ENCODE results near the gene MAP4K1.
A peak's percentile ranks its signal among the peaks of the same experiment; 100 is the strongest.

MAP4K1 gene

DNA sequence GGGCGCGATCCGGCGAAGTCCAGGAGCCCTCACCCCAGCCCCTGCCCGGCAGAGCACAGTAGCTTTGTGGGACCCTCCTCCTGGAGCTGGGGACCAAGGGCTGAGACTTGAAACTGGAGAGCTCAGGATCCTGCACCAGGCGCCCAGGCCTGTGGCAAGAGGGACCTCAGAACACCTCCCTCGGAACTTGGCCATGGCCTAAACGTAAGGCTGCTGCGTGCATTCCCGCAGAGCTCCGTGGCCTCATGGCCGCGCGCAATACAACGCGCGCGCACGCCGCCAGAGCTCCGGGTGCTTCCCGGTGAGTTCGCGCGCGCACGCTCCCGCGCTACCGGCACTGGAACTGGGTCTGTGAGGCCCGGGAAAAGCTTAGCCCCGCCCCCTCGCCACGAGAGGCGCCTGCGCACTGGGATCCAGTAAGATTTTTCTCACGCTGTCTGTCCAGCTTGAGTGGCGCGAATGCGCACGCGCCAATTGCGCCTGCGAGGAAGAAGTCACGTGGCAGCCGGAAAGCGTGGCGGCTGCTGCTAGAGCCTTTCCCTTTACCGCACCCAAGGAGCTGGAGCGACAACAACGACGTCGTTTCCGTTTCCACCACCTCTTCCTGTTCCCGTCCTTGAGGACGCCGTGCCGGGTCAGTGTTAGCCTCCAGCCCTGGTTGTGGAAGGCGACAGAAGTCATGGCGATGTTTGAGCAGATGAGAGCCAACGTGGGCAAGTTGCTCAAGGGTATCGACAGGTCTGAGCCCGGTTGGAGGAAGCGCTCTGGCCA is 1.0 kb upstream of the MAP4K1 start, which contains the start of gene EIF3K (continued):
- TF ChIP-seq, protein P1, sequence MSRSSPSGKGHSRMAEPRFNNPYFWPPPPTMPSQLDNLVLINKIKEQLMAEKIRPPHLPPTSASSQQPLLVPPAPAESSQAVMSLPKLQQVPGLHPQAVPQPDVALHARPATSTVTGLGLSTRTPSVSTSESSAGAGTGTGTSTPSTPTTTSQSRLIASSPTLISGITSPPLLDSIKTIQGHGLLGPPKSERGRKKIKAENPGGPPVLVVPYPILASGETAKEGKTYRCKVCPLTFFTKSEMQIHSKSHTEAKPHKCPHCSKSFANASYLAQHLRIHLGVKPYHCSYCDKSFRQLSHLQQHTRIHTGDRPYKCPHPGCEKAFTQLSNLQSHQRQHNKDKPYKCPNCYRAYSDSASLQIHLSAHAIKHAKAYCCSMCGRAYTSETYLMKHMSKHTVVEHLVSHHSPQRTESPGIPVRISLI (tag by site-specific recombination; IDR thresholded peaks at IDR 0.05): no peak
- TF ChIP-seq ZNF341 (tag by site-specific recombination; IDR thresholded peaks at IDR 0.05; ENCODE audit: low read depth) (no peak), ZNF623 (tag by site-specific recombination; IDR thresholded peaks at IDR 0.05) (no peak), ZNF654 (tag by site-specific recombination; IDR thresholded peaks at IDR 0.05; ENCODE audit: low read depth) (no peak), ZNF394 (tag by site-specific recombination; IDR thresholded peaks at IDR 0.05; ENCODE audit: borderline replicate concordance) (no peak; the same call in 1 of the 2 replicates), ZNF596 (tag by site-specific recombination; IDR thresholded peaks at IDR 0.05) (no peak), ZNF146 (tag by site-specific recombination; IDR thresholded peaks at IDR 0.05) (no peak), ZNF529 (tag by site-specific recombination; IDR thresholded peaks at IDR 0.05; ENCODE audit: insufficient replicate concordance) (no peak), ZNF561 (tag by site-specific recombination; IDR thresholded peaks at IDR 0.05; ENCODE audit: borderline replicate concordance) (peak; percentile 89; the same call in 1 of the 2 replicates), ZNF121 (tag by site-specific recombination; IDR thresholded peaks at IDR 0.05) (no peak), ZNF19 (tag by site-specific recombination; IDR thresholded peaks at IDR 0.05; ENCODE audit: low read depth) (no peak), ZFHX2 (tag by site-specific recombination; conservative IDR thresholded peaks at IDR 0.05) (no peak), ZFP37 (tag by site-specific recombination; IDR thresholded peaks at IDR 0.05) (0 out of 2 replicates have a peak, but pooled peaks have one; percentile 31), ZNF138 (tag by site-specific recombination; IDR thresholded peaks at IDR 0.05; ENCODE audit: borderline replicate concordance) (no peak), ZNF621 (tag by site-specific recombination; IDR thresholded peaks at IDR 0.05) (no peak), ZNF501 (tag by site-specific recombination; IDR thresholded peaks at IDR 0.05) (no peak; the same call in none of the 2 replicates), YY1 (tag by site-specific recombination; IDR thresholded peaks at IDR 0.05) (peak; percentile 46; the same call in 1 of the 2 replicates), ZIC2 (tag by site-specific recombination; IDR thresholded peaks at IDR 0.05) (peak; percentile 27; the same call in 1 of the 2 replicates)
- TF ChIP-seq, protein P2, sequence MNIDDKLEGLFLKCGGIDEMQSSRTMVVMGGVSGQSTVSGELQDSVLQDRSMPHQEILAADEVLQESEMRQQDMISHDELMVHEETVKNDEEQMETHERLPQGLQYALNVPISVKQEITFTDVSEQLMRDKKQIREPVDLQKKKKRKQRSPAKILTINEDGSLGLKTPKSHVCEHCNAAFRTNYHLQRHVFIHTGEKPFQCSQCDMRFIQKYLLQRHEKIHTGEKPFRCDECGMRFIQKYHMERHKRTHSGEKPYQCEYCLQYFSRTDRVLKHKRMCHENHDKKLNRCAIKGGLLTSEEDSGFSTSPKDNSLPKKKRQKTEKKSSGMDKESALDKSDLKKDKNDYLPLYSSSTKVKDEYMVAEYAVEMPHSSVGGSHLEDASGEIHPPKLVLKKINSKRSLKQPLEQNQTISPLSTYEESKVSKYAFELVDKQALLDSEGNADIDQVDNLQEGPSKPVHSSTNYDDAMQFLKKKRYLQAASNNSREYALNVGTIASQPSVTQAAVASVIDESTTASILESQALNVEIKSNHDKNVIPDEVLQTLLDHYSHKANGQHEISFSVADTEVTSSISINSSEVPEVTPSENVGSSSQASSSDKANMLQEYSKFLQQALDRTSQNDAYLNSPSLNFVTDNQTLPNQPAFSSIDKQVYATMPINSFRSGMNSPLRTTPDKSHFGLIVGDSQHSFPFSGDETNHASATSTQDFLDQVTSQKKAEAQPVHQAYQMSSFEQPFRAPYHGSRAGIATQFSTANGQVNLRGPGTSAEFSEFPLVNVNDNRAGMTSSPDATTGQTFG (tag by site-specific recombination; IDR thresholded peaks at IDR 0.05; ENCODE audit: borderline replicate concordance): no peak
- TF ChIP-seq, protein P3, sequence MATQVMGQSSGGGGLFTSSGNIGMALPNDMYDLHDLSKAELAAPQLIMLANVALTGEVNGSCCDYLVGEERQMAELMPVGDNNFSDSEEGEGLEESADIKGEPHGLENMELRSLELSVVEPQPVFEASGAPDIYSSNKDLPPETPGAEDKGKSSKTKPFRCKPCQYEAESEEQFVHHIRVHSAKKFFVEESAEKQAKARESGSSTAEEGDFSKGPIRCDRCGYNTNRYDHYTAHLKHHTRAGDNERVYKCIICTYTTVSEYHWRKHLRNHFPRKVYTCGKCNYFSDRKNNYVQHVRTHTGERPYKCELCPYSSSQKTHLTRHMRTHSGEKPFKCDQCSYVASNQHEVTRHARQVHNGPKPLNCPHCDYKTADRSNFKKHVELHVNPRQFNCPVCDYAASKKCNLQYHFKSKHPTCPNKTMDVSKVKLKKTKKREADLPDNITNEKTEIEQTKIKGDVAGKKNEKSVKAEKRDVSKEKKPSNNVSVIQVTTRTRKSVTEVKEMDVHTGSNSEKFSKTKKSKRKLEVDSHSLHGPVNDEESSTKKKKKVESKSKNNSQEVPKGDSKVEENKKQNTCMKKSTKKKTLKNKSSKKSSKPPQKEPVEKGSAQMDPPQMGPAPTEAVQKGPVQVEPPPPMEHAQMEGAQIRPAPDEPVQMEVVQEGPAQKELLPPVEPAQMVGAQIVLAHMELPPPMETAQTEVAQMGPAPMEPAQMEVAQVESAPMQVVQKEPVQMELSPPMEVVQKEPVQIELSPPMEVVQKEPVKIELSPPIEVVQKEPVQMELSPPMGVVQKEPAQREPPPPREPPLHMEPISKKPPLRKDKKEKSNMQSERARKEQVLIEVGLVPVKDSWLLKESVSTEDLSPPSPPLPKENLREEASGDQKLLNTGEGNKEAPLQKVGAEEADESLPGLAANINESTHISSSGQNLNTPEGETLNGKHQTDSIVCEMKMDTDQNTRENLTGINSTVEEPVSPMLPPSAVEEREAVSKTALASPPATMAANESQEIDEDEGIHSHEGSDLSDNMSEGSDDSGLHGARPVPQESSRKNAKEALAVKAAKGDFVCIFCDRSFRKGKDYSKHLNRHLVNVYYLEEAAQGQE (tag by site-specific recombination; IDR thresholded peaks at IDR 0.05): no peak
- TF ChIP-seq, protein P4, sequence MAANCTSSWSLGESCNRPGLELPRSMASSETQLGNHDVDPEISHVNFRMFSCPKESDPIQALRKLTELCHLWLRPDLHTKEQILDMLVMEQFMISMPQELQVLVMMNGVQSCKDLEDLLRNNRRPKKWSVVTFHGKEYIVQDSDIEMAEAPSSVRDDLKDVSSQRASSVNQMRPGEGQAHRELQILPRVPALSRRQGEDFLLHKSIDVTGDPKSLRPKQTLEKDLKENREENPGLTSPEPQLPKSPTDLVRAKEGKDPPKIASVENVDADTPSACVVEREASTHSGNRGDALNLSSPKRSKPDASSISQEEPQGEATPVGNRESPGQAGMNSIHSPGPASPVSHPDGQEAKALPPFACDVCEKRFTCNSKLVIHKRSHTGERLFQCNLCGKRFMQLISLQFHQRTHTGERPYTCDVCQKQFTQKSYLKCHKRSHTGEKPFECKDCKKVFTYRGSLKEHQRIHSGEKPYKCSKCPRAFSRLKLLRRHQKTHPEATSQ (tag by site-specific recombination; IDR thresholded peaks at IDR 0.05): peak; percentile 75; the same call in 1 of the 2 replicates
- TF ChIP-seq, protein P5, sequence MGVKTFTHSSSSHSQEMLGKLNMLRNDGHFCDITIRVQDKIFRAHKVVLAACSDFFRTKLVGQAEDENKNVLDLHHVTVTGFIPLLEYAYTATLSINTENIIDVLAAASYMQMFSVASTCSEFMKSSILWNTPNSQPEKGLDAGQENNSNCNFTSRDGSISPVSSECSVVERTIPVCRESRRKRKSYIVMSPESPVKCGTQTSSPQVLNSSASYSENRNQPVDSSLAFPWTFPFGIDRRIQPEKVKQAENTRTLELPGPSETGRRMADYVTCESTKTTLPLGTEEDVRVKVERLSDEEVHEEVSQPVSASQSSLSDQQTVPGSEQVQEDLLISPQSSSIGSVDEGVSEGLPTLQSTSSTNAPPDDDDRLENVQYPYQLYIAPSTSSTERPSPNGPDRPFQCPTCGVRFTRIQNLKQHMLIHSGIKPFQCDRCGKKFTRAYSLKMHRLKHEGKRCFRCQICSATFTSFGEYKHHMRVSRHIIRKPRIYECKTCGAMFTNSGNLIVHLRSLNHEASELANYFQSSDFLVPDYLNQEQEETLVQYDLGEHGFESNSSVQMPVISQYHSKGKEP (tag by site-specific recombination; IDR thresholded peaks at IDR 0.05): no peak
- TF ChIP-seq, protein P6, sequence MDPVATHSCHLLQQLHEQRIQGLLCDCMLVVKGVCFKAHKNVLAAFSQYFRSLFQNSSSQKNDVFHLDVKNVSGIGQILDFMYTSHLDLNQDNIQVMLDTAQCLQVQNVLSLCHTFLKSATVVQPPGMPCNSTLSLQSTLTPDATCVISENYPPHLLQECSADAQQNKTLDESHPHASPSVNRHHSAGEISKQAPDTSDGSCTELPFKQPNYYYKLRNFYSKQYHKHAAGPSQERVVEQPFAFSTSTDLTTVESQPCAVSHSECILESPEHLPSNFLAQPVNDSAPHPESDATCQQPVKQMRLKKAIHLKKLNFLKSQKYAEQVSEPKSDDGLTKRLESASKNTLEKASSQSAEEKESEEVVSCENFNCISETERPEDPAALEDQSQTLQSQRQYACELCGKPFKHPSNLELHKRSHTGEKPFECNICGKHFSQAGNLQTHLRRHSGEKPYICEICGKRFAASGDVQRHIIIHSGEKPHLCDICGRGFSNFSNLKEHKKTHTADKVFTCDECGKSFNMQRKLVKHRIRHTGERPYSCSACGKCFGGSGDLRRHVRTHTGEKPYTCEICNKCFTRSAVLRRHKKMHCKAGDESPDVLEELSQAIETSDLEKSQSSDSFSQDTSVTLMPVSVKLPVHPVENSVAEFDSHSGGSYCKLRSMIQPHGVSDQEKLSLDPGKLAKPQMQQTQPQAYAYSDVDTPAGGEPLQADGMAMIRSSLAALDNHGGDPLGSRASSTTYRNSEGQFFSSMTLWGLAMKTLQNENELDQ (tag by site-specific recombination; IDR thresholded peaks at IDR 0.05; ENCODE audit: low read depth): no peak
- TF ChIP-seq, protein P7, sequence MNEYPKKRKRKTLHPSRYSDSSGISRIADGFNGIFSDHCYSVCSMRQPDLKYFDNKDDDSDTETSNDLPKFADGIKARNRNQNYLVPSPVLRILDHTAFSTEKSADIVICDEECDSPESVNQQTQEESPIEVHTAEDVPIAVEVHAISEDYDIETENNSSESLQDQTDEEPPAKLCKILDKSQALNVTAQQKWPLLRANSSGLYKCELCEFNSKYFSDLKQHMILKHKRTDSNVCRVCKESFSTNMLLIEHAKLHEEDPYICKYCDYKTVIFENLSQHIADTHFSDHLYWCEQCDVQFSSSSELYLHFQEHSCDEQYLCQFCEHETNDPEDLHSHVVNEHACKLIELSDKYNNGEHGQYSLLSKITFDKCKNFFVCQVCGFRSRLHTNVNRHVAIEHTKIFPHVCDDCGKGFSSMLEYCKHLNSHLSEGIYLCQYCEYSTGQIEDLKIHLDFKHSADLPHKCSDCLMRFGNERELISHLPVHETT (tag by site-specific recombination; IDR thresholded peaks at IDR 0.05): 0 out of 2 replicates have a peak, but pooled peaks have one; percentile 11
